Spleen (tissue), 11 donors: ENCODE data around the gene TRIM29. TPM values are rescaled to one million over a fixed set of nuclear protein-coding genes. Genes with fewer than 3 reads are reported as not detected.

Experiments
- DNase-seq: peaks from one replicate; pipeline ENCODE4 v3.0.0-alpha.2; 2020
- H3K27ac ChIP-seq, 8 donors: fragments of 200-600 bp; sonication (generic) in 7 of 8; 1 replicate in 4 of 8; 2 replicates in 4 of 8; pipeline versions ENCODE4 v1.5.0 to v1.8.0; 2016 to 2021; ENCODE audit warnings: inconsistent platforms in 4 of 8, mild to moderate bottlenecking in 4 of 8, moderate library complexity in 1 of 8
- H3K27me3 ChIP-seq, 7 donors: fragments of 200-600 bp; sonication (generic) in 6 of 7; replicated peaks in 1 of 7; 1 replicate in 4 of 7; 2 replicates in 3 of 7; pipeline versions ENCODE4 v1.5.0 to v1.8.0; 2016 to 2021; ENCODE audit warnings: inconsistent platforms in 3 of 7, mild to moderate bottlenecking in 1 of 7
- H3K36me3 ChIP-seq, 6 donors: fragments of 200-600 bp; sonication (generic) in 5 of 6; 1 replicate in 4 of 6; 2 replicates in 2 of 6; pipeline versions ENCODE4 v1.5.0 to v1.8.0; 2016 to 2021; ENCODE audit warnings: inconsistent platforms in 2 of 6
- H3K4me1 ChIP-seq, 6 donors: fragments of 200-600 bp; sonication (generic) in 5 of 6; 1 replicate in 3 of 6; 2 replicates in 3 of 6; pipeline versions ENCODE4 v1.5.0 to v1.8.0; 2016 to 2021; ENCODE audit warnings: inconsistent platforms in 3 of 6
- H3K4me3 ChIP-seq, 8 donors: fragments of 200-600 bp; sonication (generic) in 7 of 8; 1 replicate in 4 of 8; 2 replicates in 4 of 8; pipeline versions ENCODE4 v1.5.0 to v1.8.0; 2016 to 2021; ENCODE audit warnings: inconsistent platforms in 4 of 8, mild to moderate bottlenecking in 4 of 8, moderate library complexity in 2 of 8
- H3K9me3 ChIP-seq, 8 donors: fragments of 200-600 bp; sonication (generic) in 7 of 8; 1 replicate in 4 of 8; 2 replicates in 4 of 8; pipeline versions ENCODE4 v1.5.0 to v1.8.0; 2016 to 2021; ENCODE audit warnings: inconsistent platforms in 4 of 8
- CTCF ChIP-seq, 11 experiments: fragments of 200-600 bp in 7 of 11; fragments of 450-650 bp in 4 of 11; sonication (generic) in 4 of 11; IDR thresholded peaks in 8 of 11; conservative IDR thresholded peaks in 3 of 11; 1 replicate in 7 of 11; 2 replicates in 4 of 11; pipeline versions ENCODE4 v1.4.0 to v1.8.0; 2016 to 2021; ENCODE audit warnings: antibody characterized with exemption in 11 of 11, inconsistent platforms in 4 of 11, mild to moderate bottlenecking in 1 of 11
- POLR2A ChIP-seq, 3 donors: fragments of 450-650 bp; IDR thresholded peaks; one replicate each; pipeline ENCODE4 v1.5.1; 2017; ENCODE audit warnings: antibody characterized with exemption in 3 of 3, mild to moderate bottlenecking in 1 of 3
- POLR2AphosphoS5 ChIP-seq, 3 donors: sonication (generic); formaldehyde crosslinking; IDR thresholded peaks; one replicate each; pipeline ENCODE4 v1.5.1; 2017; ENCODE audit warnings: antibody characterized with exemption in 3 of 3
- WGBS, 5 donors: extraction: QIAGEN DNeasy Blood & Tissue Kit in 3 of 5; methylation state at CpG; one replicate each; pipeline versions ENCODE4 v1.1.5 to v1.1.7; 2013 to 2018; 5-methylcytosine and 5-hydroxymethylcytosine counted together
- intact Hi-C: fragments of 100-400 bp; cut with DNase I; formaldehyde crosslinking; loops from one replicate; pipeline ENCODE4 v1.15.0; 2023; ENCODE audit warnings: low total_unique reads
- polyA plus RNA-seq, 3 donors: library from polyadenylated mRNA; stranded (reverse); fragments of 200-250 nt; gene quantifications; one replicate each; pipeline ENCODE4 v1.2.1, GENCODE V29; 2013
- total RNA-seq, 7 donors: library from RNA; depleted of rRNA in 3 of 7; stranded (reverse); fragments of >200 nt in 3 of 7; fragmentation: NEBNext Ultra II Directional in 4 of 7; extraction: Animal tissue kit (Norgen Biotek cat#: 25700) in 4 of 7; gene quantifications; one replicate each; pipeline versions ENCODE4 v1.1.0 to v1.2.1, GENCODE V29; 2016 to 2021
- donor health status: healthy with polysubstance abuse.
- donor health status: DM: no; HTN: no; CAD: no; lungs with moderate emphysema.
- donor health status: DM: no; HTN: no; CAD: no.
- donor health status: Bipolar disorder and iron deficiency.
- donor health status: healthy.
- donor health status: DM: no; HTN: no; CAD: no.
- donor health status: DM: yes; HTN: yes; CAD: no.

TRIM29 gene
- total and polyA plus RNA-seq, 10 donors, result 0.03 to 2.0 (median 0.72) TPM; not detected in 4

GRCh38 chr11:120065876-120066275 is 72.0 kb downstream of the TRIM29 start:
- Histone ChIP-seq H3K9me3 (no peaks in the 10 kb centered on the region), H3K4me3 (no peak overlapping the region), H3K4me1 (no peaks in the 10 kb centered on the region), H3K36me3 (no peaks in the 10 kb centered on the region), H3K27me3 (peaks cover 0 to 77% (median 0%) of the 10 kb centered on the region in 7 donors), H3K27ac (no peak overlapping the region)
- TF ChIP-seq POLR2AphosphoS5 (IDR thresholded peaks at IDR 0.05) (no peak), POLR2A (IDR thresholded peaks at IDR 0.05) (no peak), CTCF (IDR thresholded peaks at IDR 0.05 in 8 of 11, conservative IDR thresholded peaks at IDR 0.05 in 3 of 11) (no peak)
- intact Hi-C loops, result no loop called here
- 52 to 72% (median 71%) methylated on average over 3 of the region's 3 CpGs for whole genome bisulfite sequencing, 5 donors
- DNase-seq, result no peak

- DNase-seq, result no peak
- intact Hi-C loops, result no loop called here
- TF ChIP-seq CTCF (IDR thresholded peaks at IDR 0.05 in 8 of 11, conservative IDR thresholded peaks at IDR 0.05 in 3 of 11) (no peak), POLR2A (IDR thresholded peaks at IDR 0.05) (no peak), POLR2AphosphoS5 (IDR thresholded peaks at IDR 0.05) (no peak)
- H3K27me3 ChIP-seq, result peaks cover 0 to 75% (median 0%) of the 10 kb centered on the region in 7 donors
- H3K4me3 ChIP-seq, result no peak overlapping the region
- no peaks in the 10 kb centered on the region for H3K4me1 ChIP-seq
- H3K27ac ChIP-seq, result no peak overlapping the region
- H3K9me3 ChIP-seq, result no peaks in the 10 kb centered on the region
- no peaks in the 10 kb centered on the region for H3K36me3 ChIP-seq
- WGBS, 5 donors, result 83 to 91% (median 87%) methylated on average over 4 of the region's 4 CpGs
Measured at GRCh38 chr11:120065176-120065575, 72.7 kb downstream of the TRIM29 start.

GRCh38 chr11:120064341-120064740 is 73.6 kb downstream of the TRIM29 start:
- H3K36me3 ChIP-seq, result no peaks in the 10 kb centered on the region
- H3K4me3 ChIP-seq, result no peak overlapping the region
- no peaks in the 10 kb centered on the region for H3K9me3 ChIP-seq
- no peaks in the 10 kb centered on the region for H3K4me1 ChIP-seq
- H3K27me3 ChIP-seq, result peaks cover 0 to 71% (median 0%) of the 10 kb centered on the region in 7 donors
- TF ChIP-seq POLR2A (IDR thresholded peaks at IDR 0.05) (no peak), CTCF (IDR thresholded peaks at IDR 0.05 in 8 of 11, conservative IDR thresholded peaks at IDR 0.05 in 3 of 11) (no peak), POLR2AphosphoS5 (IDR thresholded peaks at IDR 0.05) (no peak)
- WGBS, 5 donors, result 79 to 89% (median 84%) methylated on average over 7 of the region's 7 CpGs
- intact Hi-C loops, result no loop called here
- DNase-seq, result no peak
- H3K27ac ChIP-seq, result no peak overlapping the region

- H3K36me3 ChIP-seq, result no peaks in the 10 kb centered on the region
- TF ChIP-seq POLR2A (IDR thresholded peaks at IDR 0.05), result no peak
- no peak for TF ChIP-seq CTCF (IDR thresholded peaks at IDR 0.05 in 8 of 11, conservative IDR thresholded peaks at IDR 0.05 in 3 of 11)
- TF ChIP-seq POLR2AphosphoS5 (IDR thresholded peaks at IDR 0.05), result no peak
- no peaks in the 10 kb centered on the region for H3K4me1 ChIP-seq
- no peak overlapping the region for H3K4me3 ChIP-seq
- no peaks in the 10 kb centered on the region for H3K9me3 ChIP-seq
- intact Hi-C loops, result no loop called here
- no peak for DNase-seq
- no peak overlapping the region for H3K27ac ChIP-seq
- H3K27me3 ChIP-seq, result peaks cover 0 to 66% (median 0%) of the 10 kb centered on the region in 7 donors
- 67 to 80% (median 69%) methylated on average over 7 of the region's 7 CpGs for WGBS, 5 donors
Measured at GRCh38 chr11:120063686-120064340, 74.1 kb downstream of the TRIM29 start.
